ENCODE measurements around the gene KIAA0513. TPM values are rescaled to one million over a fixed set of nuclear protein-coding genes. Genes with fewer than 3 reads are reported as not detected.

KIAA0513 gene
- total and polyA plus RNA-seq, 2 of the 13 experiments (the other 11 are each of a cell fraction or from before 2014, with no cell fraction given), result 1.8 TPM

- 71% methylated on average over 18 of the region's 18 CpGs for WGBS (ENCODE audit: low lambda C conversion rate)
- H3K4me2 ChIP-seq (ENCODE audit: low read depth, low read length), result no peak overlapping the region
- POLR2A ChIA-PET, result no interaction called here
- TF ChIP-seq BCL6 (CRISPR knock-in tag; IDR thresholded peaks at IDR 0.05) (no peak), ZNF790 (CRISPR knock-in tag; IDR thresholded peaks at IDR 0.05; ENCODE audit: borderline replicate concordance) (no peak), ZNF644 (CRISPR knock-in tag; IDR thresholded peaks at IDR 0.05; ENCODE audit: low read depth) (no peak)
- intact Hi-C loops (cut with micrococcal nuclease; ENCODE audit: unreplicated experiment), result no loop called here
- no peak overlapping the region for H3K4me3 ChIP-seq (replicated peaks in 1 of 3; ENCODE audit: insufficient read depth in 1 of 3, low read depth in 2 of 3, low read length in 3 of 3)
- H3K36me3 ChIP-seq (replicated peaks in 1 of 2; ENCODE audit: control insufficient read depth in 1 of 2, insufficient read depth in 2 of 2, low read length in 2 of 2), result no peaks in the 10 kb centered on the region
- H3K4me1 ChIP-seq (ENCODE audit: insufficient read depth, low read length), result no peaks in the 10 kb centered on the region; the same call in 1 of the 2 replicates
- H3K9ac ChIP-seq (ENCODE audit: insufficient read depth, low read depth, low read length), result no peak overlapping the region
- peaks cover 16 to 93% of the 10 kb centered on the region in 2 experiments; a peak in 4 of 5 replicates for H3K27me3 ChIP-seq (ENCODE audit: control insufficient read depth in 1 of 2, insufficient read depth in 2 of 2, low read length in 2 of 2)
- DNase-seq (ENCODE audit: low spot score) (no peak), FAIRE-seq (no peak), ATAC-seq (no peak)
- H3K9me3 ChIP-seq (ENCODE audit: low read length), result no peaks in the 10 kb centered on the region
- CTCF ChIA-PET (ENCODE audit: low intra/inter-chr PET ratio, low total read pairs), result no interaction called here
- in situ Hi-C loops (cut with HindIII; ENCODE audit: extremely low pct_ligation_motif_present, low pct_unique_long_range_greater_than_20kb), result no loop called here
- H2AFZ ChIP-seq (ENCODE audit: low read length), result no peak overlapping the region
- H4K20me1 ChIP-seq (ENCODE audit: insufficient read depth, low read length), result no peaks in the 10 kb centered on the region; the same call in 1 of the 2 replicates
- no TSS peak for BruUV-seq (replicated peaks)
- no peaks in the 10 kb centered on the region for H3K79me2 ChIP-seq (ENCODE audit: insufficient read depth, low read length)
- H3K27ac ChIP-seq (ENCODE audit: extremely low read length, insufficient read depth, low read length), result no peak overlapping the region
Measured at GRCh38 chr16:85092851-85093250, 65.3 kb downstream of the KIAA0513 start.

- Histone ChIP-seq H3K9ac (ENCODE audit: insufficient read depth, low read depth, low read length) (no peak overlapping the region), H3K79me2 (ENCODE audit: insufficient read depth, low read length) (no peaks in the 10 kb centered on the region), H2AFZ (ENCODE audit: low read length) (no peak overlapping the region), H3K4me1 (ENCODE audit: insufficient read depth, low read length) (no peaks in the 10 kb centered on the region; the same call in 1 of the 2 replicates), H3K27ac (ENCODE audit: extremely low read length, insufficient read depth, low read length) (no peak overlapping the region), H3K27me3 (ENCODE audit: control insufficient read depth in 1 of 2, insufficient read depth in 2 of 2, low read length in 2 of 2) (peaks cover 16 to 93% of the 10 kb centered on the region in 2 experiments; a peak in 4 of 5 replicates), H3K4me2 (ENCODE audit: low read depth, low read length) (no peak overlapping the region), H3K9me3 (ENCODE audit: low read length) (no peaks in the 10 kb centered on the region), H3K4me3 (replicated peaks in 1 of 3; ENCODE audit: insufficient read depth in 1 of 3, low read depth in 2 of 3, low read length in 3 of 3) (no peak overlapping the region), H3K36me3 (replicated peaks in 1 of 2; ENCODE audit: control insufficient read depth in 1 of 2, insufficient read depth in 2 of 2, low read length in 2 of 2) (no peaks in the 10 kb centered on the region), H4K20me1 (ENCODE audit: insufficient read depth, low read length) (no peaks in the 10 kb centered on the region)
- ChIA-PET CTCF (ENCODE audit: low intra/inter-chr PET ratio, low total read pairs) (no interaction called here), POLR2A (no interaction called here)
- intact Hi-C loops (cut with micrococcal nuclease; ENCODE audit: unreplicated experiment) (no loop called here), in situ Hi-C loops (cut with HindIII; ENCODE audit: extremely low pct_ligation_motif_present, low pct_unique_long_range_greater_than_20kb) (no loop called here)
- DNase-seq (ENCODE audit: low spot score), result no peak
- no TSS peak for BruUV-seq (replicated peaks)
- WGBS (ENCODE audit: low lambda C conversion rate), result 22% methylated on average over 13 of the region's 13 CpGs
- peak; percentile 27; the same call in 2 of the 3 replicates for ATAC-seq
- FAIRE-seq, result no peak
- TF ChIP-seq ATF3 (CRISPR knock-in tag; IDR thresholded peaks at IDR 0.05), result no peak
- TF ChIP-seq PATZ1 (CRISPR knock-in tag; IDR thresholded peaks at IDR 0.05), result no peak
- TF ChIP-seq ZNF17 (CRISPR knock-in tag; IDR thresholded peaks at IDR 0.05), result no peak
- no peak for TF ChIP-seq NR2F6 (IDR thresholded peaks at IDR 0.05)
- no peak for TF ChIP-seq NR2F6 (CRISPR knock-in tag; IDR thresholded peaks at IDR 0.05)
- no peak for TF ChIP-seq GPBP1L1 (CRISPR knock-in tag; IDR thresholded peaks at IDR 0.05)
- TF ChIP-seq, protein P1, sequence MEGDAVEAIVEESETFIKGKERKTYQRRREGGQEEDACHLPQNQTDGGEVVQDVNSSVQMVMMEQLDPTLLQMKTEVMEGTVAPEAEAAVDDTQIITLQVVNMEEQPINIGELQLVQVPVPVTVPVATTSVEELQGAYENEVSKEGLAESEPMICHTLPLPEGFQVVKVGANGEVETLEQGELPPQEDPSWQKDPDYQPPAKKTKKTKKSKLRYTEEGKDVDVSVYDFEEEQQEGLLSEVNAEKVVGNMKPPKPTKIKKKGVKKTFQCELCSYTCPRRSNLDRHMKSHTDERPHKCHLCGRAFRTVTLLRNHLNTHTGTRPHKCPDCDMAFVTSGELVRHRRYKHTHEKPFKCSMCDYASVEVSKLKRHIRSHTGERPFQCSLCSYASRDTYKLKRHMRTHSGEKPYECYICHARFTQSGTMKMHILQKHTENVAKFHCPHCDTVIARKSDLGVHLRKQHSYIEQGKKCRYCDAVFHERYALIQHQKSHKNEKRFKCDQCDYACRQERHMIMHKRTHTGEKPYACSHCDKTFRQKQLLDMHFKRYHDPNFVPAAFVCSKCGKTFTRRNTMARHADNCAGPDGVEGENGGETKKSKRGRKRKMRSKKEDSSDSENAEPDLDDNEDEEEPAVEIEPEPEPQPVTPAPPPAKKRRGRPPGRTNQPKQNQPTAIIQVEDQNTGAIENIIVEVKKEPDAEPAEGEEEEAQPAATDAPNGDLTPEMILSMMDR (CRISPR knock-in tag; IDR thresholded peaks at IDR 0.05), result no peak
- TF ChIP-seq ZEB1 (IDR thresholded peaks at IDR 0.05; ENCODE audit: insufficient replicate concordance, low read depth), result no peak
- no peak for TF ChIP-seq ZNF292 (CRISPR knock-in tag; IDR thresholded peaks at IDR 0.05; ENCODE audit: borderline replicate concordance, low read depth)
- TF ChIP-seq SALL2 (CRISPR knock-in tag; IDR thresholded peaks at IDR 0.05), result no peak
Measured at GRCh38 chr16:85093705-85094104, 66.1 kb downstream of the KIAA0513 start.

All from HepG2 (cell line).